ENCODE data around the gene TMEM131L. TPM values are rescaled to one million over a fixed set of nuclear protein-coding genes. Genes with fewer than 3 reads are reported as not detected.
A peak's percentile ranks its signal among the peaks of the same experiment; 100 is the strongest.

The TMEM131L gene
- total RNA-seq, 1 experiment from 2014 or later = 19.7 TPM

DNA sequence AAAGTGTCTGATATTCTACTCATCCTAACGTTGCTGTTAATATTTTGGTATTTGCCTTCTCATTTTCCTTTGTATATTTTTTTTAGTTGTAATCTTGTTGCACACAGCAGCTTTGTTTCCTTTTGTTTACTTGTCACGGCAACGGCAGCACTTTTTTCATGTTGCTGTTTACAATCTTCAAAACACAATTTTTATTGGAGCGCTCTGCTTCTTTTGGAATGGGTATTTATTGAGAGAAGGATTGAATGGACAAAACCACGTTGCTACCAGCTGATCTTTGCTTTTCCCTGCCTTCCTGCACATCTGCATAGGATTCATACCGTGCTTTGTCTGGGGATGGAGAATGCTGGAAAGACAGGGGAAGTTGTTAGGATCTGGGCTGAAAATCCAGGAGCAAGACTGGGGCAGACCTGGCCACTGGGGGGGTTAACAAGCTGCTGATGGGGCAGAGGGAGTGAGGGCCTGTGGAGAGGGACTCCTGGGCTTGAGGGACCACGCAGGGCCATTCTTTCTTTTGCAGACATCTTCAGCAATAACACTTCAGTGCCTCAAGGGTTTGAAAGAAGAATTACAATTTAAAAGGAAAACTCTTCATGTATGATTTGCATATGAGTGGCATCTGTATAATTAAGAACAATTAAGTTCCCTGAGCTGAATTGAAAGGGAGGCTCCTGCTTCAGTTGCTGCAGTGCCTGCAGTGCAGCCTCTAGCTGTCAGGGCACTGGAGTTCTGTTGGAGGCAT lies 69.8 kb downstream of the TMEM131L start:
- DNase-seq (ENCODE audit: low read depth, low spot score) (no peak), ATAC-seq (no peak)
- Histone ChIP-seq H4K20me1 (ENCODE audit: insufficient read depth) (no peaks in the 10 kb centered on the region), H3K4me2 (ENCODE audit: low read length) (no peak overlapping the region), H3K27ac (ENCODE audit: low read depth, low read length) (no peak overlapping the region), H3K9ac (ENCODE audit: low read length) (no peak overlapping the region), H3K79me2 (ENCODE audit: insufficient read depth, low read length) (no peaks in the 10 kb centered on the region), H3K4me1 (ENCODE audit: control insufficient read depth in 1 of 2, insufficient read depth in 2 of 2, low read length in 2 of 2) (no peaks in the 10 kb centered on the region), H2AFZ (ENCODE audit: low read depth, low read length, poor library complexity, severe bottlenecking) (no peak overlapping the region), H3K4me3 (replicated peaks in 1 of 2; ENCODE audit: low read depth in 1 of 2, low read length in 2 of 2) (no peak overlapping the region), H3K36me3 (ENCODE audit: control insufficient read depth in 1 of 2, insufficient read depth in 2 of 2, low read length in 2 of 2) (no peaks in the 10 kb centered on the region), H3K27me3 (ENCODE audit: insufficient read depth, low read length) (no peaks in the 10 kb centered on the region), H3K9me3 (ENCODE audit: control insufficient read depth in 1 of 2, insufficient read depth in 1 of 2, low read depth in 1 of 2, low read length in 2 of 2) (no peaks in the 10 kb centered on the region), H3K9me2 (ENCODE audit: insufficient read depth) (no peaks in the 10 kb centered on the region)
- BruUV-seq (replicated peaks) = no TSS peak
- CTCF ChIA-PET = no interaction called here
- RAD21 ChIA-PET (ENCODE audit: low non-redundant PET in 1 of 2, low total read pairs in 2 of 2, uncharacterized antibody in 2 of 2, unreplicated experiment in 2 of 2) = no interaction called here
- POLR2A ChIA-PET = no interaction called here
- TF ChIP-seq CTCF (IDR thresholded peaks at IDR 0.05 in 2 of 3, conservative IDR thresholded peaks at IDR 0.05 in 1 of 3; ENCODE audit: borderline replicate concordance in 1 of 3, insufficient read depth in 1 of 3, low read depth in 2 of 3, low read length in 2 of 3) (0 out of 6 replicates have a peak, but pooled peaks of 1 of the 3 experiments have one; percentile 11), ATF3 (IDR thresholded peaks at IDR 0.05) (no peak), TCF7L2 (IDR thresholded peaks at IDR 0.05; ENCODE audit: borderline replicate concordance, extremely low read depth, insufficient read depth, insufficient read length) (no peak), ZNF274 (IDR thresholded peaks at IDR 0.05; ENCODE audit: low read depth, low read length) (no peak), SP1 (IDR thresholded peaks at IDR 0.05; ENCODE audit: low read depth) (no peak)
- intact Hi-C loops (cut with micrococcal nuclease) = no loop called here

DNA sequence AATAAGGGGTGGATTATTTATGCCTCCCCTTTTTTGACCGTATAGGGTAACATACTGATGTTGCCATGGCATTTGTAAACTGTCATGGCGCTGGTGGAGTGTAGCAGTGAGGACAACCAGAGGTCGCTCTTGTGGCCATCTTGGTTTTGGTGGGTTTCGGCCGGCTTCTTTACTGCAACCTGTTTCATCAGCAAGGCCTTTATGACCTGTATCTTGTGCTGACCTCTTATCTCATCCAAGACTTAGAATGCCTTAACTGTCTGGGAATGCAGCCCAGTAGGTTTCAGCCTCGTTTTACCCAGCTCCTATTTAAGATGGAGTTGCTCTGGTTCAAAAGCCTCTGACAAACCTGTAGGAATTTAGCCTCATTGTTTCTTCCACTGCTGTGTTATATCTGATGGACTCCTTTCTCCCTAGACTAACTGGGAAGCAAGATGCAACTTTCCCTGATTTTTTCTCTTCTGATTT lies 71.4 kb downstream of the TMEM131L start:
- H2AFZ ChIP-seq (ENCODE audit: low read depth, low read length, poor library complexity, severe bottlenecking) = no peak overlapping the region
- H3K36me3 ChIP-seq (ENCODE audit: control insufficient read depth in 1 of 2, insufficient read depth in 2 of 2, low read length in 2 of 2) = no peaks in the 10 kb centered on the region
- H3K9me2 ChIP-seq (ENCODE audit: insufficient read depth) = no peaks in the 10 kb centered on the region
- ChIA-PET CTCF (no interaction called here), RAD21 (ENCODE audit: low non-redundant PET in 1 of 2, low total read pairs in 2 of 2, uncharacterized antibody in 2 of 2, unreplicated experiment in 2 of 2) (no interaction called here), POLR2A (no interaction called here)
- no peak for TF ChIP-seq YY1 (IDR thresholded peaks at IDR 0.05; ENCODE audit: extremely low read depth, insufficient replicate concordance, low read depth, low read length)
- TF ChIP-seq JUND (IDR thresholded peaks at IDR 0.05) = no peak
- no peak for TF ChIP-seq RAD21 (IDR thresholded peaks at IDR 0.05; ENCODE audit: low read depth)
- no peak for TF ChIP-seq POLR2A (IDR thresholded peaks at IDR 0.05; ENCODE audit: borderline replicate concordance, extremely low read depth, insufficient read depth, insufficient read length)
- TF ChIP-seq TCF7L2 (IDR thresholded peaks at IDR 0.05; ENCODE audit: borderline replicate concordance, extremely low read depth, insufficient read depth, insufficient read length) = no peak
- no peak for TF ChIP-seq MAX (IDR thresholded peaks at IDR 0.05)
- TF ChIP-seq ELF1 (IDR thresholded peaks at IDR 0.05; ENCODE audit: borderline replicate concordance, low read depth) = no peak
- TF ChIP-seq ZNF274 (IDR thresholded peaks at IDR 0.05; ENCODE audit: low read depth, low read length) = no peak
- H3K4me3 ChIP-seq (replicated peaks in 1 of 2; ENCODE audit: low read depth in 1 of 2, low read length in 2 of 2) = no peak overlapping the region
- ATAC-seq (no peak), DNase-seq (ENCODE audit: low read depth, low spot score) (no peak)
- no peaks in the 10 kb centered on the region for H3K27me3 ChIP-seq (ENCODE audit: insufficient read depth, low read length)
- H3K79me2 ChIP-seq (ENCODE audit: insufficient read depth, low read length) = no peaks in the 10 kb centered on the region
- H3K9me3 ChIP-seq (ENCODE audit: control insufficient read depth in 1 of 2, insufficient read depth in 1 of 2, low read depth in 1 of 2, low read length in 2 of 2) = no peaks in the 10 kb centered on the region
- no peaks in the 10 kb centered on the region for H3K4me1 ChIP-seq (ENCODE audit: control insufficient read depth in 1 of 2, insufficient read depth in 2 of 2, low read length in 2 of 2)
- BruUV-seq (replicated peaks) = no TSS peak
- no peak overlapping the region for H3K4me2 ChIP-seq (ENCODE audit: low read length)
- H4K20me1 ChIP-seq (ENCODE audit: insufficient read depth) = no peaks in the 10 kb centered on the region
- no peak overlapping the region for H3K9ac ChIP-seq (ENCODE audit: low read length)
- H3K27ac ChIP-seq (ENCODE audit: low read depth, low read length) = no peak overlapping the region
- intact Hi-C loops (cut with micrococcal nuclease) = no loop called here
